ENCODE data around the gene AHCYL2.
"Not testable (repeated sequence)": the region's sequence is repeated elsewhere in the genome, so short reads cannot be mapped to it uniquely, and the experiment has no call there.

The AHCYL2 gene

GRCh38 chr7:129464194-129464593, 239.4 kb downstream of the AHCYL2 start:
- TF ChIP-seq JUND (IDR thresholded peaks at IDR 0.05; ENCODE audit: low read depth): no peak
- in situ Hi-C loops (cut with HindIII; ENCODE audit: low pct_unique_long_range_greater_than_20kb, low sequenced_read_pairs): no loop called here
- DNase-seq (ENCODE audit: low read depth in 1 of 2, low spot score in 1 of 2): no peak

- TF ChIP-seq JUND (IDR thresholded peaks at IDR 0.05; ENCODE audit: low read depth): no peak
- in situ Hi-C loops (cut with HindIII; ENCODE audit: low pct_unique_long_range_greater_than_20kb, low sequenced_read_pairs): no loop called here
- DNase-seq (ENCODE audit: low read depth in 1 of 2, low spot score in 1 of 2): no peak
These were observed 240.2 kb downstream of the AHCYL2 start for GRCh38 chr7:129465080-129465479.

- in situ Hi-C loops (cut with HindIII; ENCODE audit: low pct_unique_long_range_greater_than_20kb, low sequenced_read_pairs): no loop called here
- TF ChIP-seq JUND (IDR thresholded peaks at IDR 0.05; ENCODE audit: low read depth): no peak
- no peak for DNase-seq (ENCODE audit: low read depth in 1 of 2, low spot score in 1 of 2)
These were observed 242.0 kb downstream of the AHCYL2 start for GRCh38 chr7:129466796-129467195.

GRCh38 chr7:129468087-129468486, 243.3 kb downstream of the AHCYL2 start:
- TF ChIP-seq JUND (IDR thresholded peaks at IDR 0.05; ENCODE audit: low read depth): no peak
- in situ Hi-C loops (cut with HindIII; ENCODE audit: low pct_unique_long_range_greater_than_20kb, low sequenced_read_pairs): no loop called here
- no peak for DNase-seq (ENCODE audit: low read depth in 1 of 2, low spot score in 1 of 2)

GRCh38 chr7:129468547-129468946, 243.7 kb downstream of the AHCYL2 start:
- in situ Hi-C loops (cut with HindIII; ENCODE audit: low pct_unique_long_range_greater_than_20kb, low sequenced_read_pairs): no loop called here
- no peak for DNase-seq (ENCODE audit: low read depth in 1 of 2, low spot score in 1 of 2)
- no peak for TF ChIP-seq JUND (IDR thresholded peaks at IDR 0.05; ENCODE audit: low read depth)

- in situ Hi-C loops (cut with HindIII; ENCODE audit: low pct_unique_long_range_greater_than_20kb, low sequenced_read_pairs): no loop called here
These were observed 245.1 kb downstream of the AHCYL2 start for GRCh38 chr7:129469930-129470329.

GRCh38 chr7:129470411-129470810, 245.6 kb downstream of the AHCYL2 start:
- DNase-seq (ENCODE audit: low read depth in 1 of 2, low spot score in 1 of 2): no peak
- in situ Hi-C loops (cut with HindIII; ENCODE audit: low pct_unique_long_range_greater_than_20kb, low sequenced_read_pairs): no loop called here
- no peak for TF ChIP-seq JUND (IDR thresholded peaks at IDR 0.05; ENCODE audit: low read depth)

More at GRCh38 chr7:129469930-129470329, 245.1 kb downstream of the AHCYL2 start:
- no peak for DNase-seq (ENCODE audit: low read depth in 1 of 2, low spot score in 1 of 2)
- no peak for TF ChIP-seq JUND (IDR thresholded peaks at IDR 0.05; ENCODE audit: low read depth)

GRCh38 chr7:129471402-129471827, 246.6 kb downstream of the AHCYL2 start:
- no peak for TF ChIP-seq JUND (IDR thresholded peaks at IDR 0.05; ENCODE audit: low read depth)
- DNase-seq (ENCODE audit: low read depth in 1 of 2, low spot score in 1 of 2): no peak
- in situ Hi-C loops (cut with HindIII; ENCODE audit: low pct_unique_long_range_greater_than_20kb, low sequenced_read_pairs): no loop called here

GRCh38 chr7:129475931-129476330, 251.1 kb downstream of the AHCYL2 start:
- in situ Hi-C loops (cut with HindIII; ENCODE audit: low pct_unique_long_range_greater_than_20kb, low sequenced_read_pairs): not testable (repeated sequence)

GRCh38 chr7:129476398-129476797, 251.6 kb downstream of the AHCYL2 start:
- in situ Hi-C loops (cut with HindIII; ENCODE audit: low pct_unique_long_range_greater_than_20kb, low sequenced_read_pairs); DNase-seq (ENCODE audit: low read depth in 1 of 2, low spot score in 1 of 2): not testable (repeated sequence)

More at GRCh38 chr7:129475931-129476330, 251.1 kb downstream of the AHCYL2 start:
- not testable (repeated sequence) for DNase-seq (ENCODE audit: low read depth in 1 of 2, low spot score in 1 of 2)
